Activated CD4-positive, alpha-beta T cell treated with anti-CD3 and anti-CD28 coated beads for 36 hours (primary cell): ENCODE results near the gene CCR9. TPM values are rescaled to one million over a fixed set of nuclear protein-coding genes. Genes with fewer than 3 reads are reported as not detected.

Experiments
- ATAC-seq: fragments of 200-7000 bp; cut with Tn5 transposase; one replicate; pipeline ENCODE4 v1.10.0; 2021; ENCODE audit warnings: mild to moderate bottlenecking, moderate library complexity
- CTCF ChIA-PET: fragments of 350-600 bp; sonication (Branson Sonifier 250); formaldehyde crosslinking; loops from one replicate; lab custom pipeline; 2021; ENCODE audit warnings: antibody characterized with exemption; lab: Charles Lee
- POLR2A ChIA-PET: fragments of 350-600 bp; sonication (Branson Sonifier 250); formaldehyde crosslinking; loops from one replicate; lab custom pipeline; 2021; ENCODE audit warnings: antibody characterized with exemption, inconsistent platforms; lab: Charles Lee
- DNase-seq: peaks from one replicate; pipeline ENCODE4 v3.0.0-alpha.2; 2020
- H3K27ac Mint-ChIP-seq: one replicate; pipeline ENCODE4 v1.8.0; 2021; ENCODE audit warnings: mixed read lengths
- H3K27me3 Mint-ChIP-seq: one replicate; pipeline ENCODE4 v1.8.0; 2021; ENCODE audit warnings: mixed read lengths
- H3K36me3 Mint-ChIP-seq: one replicate; pipeline ENCODE4 v1.8.0; 2021; ENCODE audit warnings: low read depth, mixed read lengths
- H3K4me1 Mint-ChIP-seq: one replicate; pipeline ENCODE4 v1.8.0; 2021; ENCODE audit warnings: mixed read lengths
- H3K4me3 Mint-ChIP-seq: one replicate; pipeline ENCODE4 v1.8.0; 2021; ENCODE audit warnings: mild to moderate bottlenecking, moderate library complexity, mixed read lengths
- H3K9me3 Mint-ChIP-seq: one replicate; pipeline ENCODE4 v1.8.0; 2021; ENCODE audit warnings: low read depth, mixed read lengths
- intact Hi-C, 2 experiments: fragments of 100-400 bp; cut with DNase I in 1 of 2; cut with micrococcal nuclease in 1 of 2; formaldehyde crosslinking; loops; one replicate each; pipeline versions ENCODE4 v1.14.2 to v1.15.1; 2022 to 2024; cut with DNase I, micrococcal nuclease
- total RNA-seq, 2 experiments: library from RNA; stranded (reverse); gene quantifications; one replicate each; pipeline ENCODE4 v1.2.3, GENCODE V29; 2021

CCR9 gene
- total RNA-seq, 2 experiments from 2014 or later, result not detected

GRCh38 chr3:45936261-45936660, 49.9 kb downstream of the CCR9 start:
- ChIA-PET CTCF (interaction anchor here (0.7 to 14.6 kb wide), 3 partner anchors 16 to 142 kb away, joined by 3 to 269 read pairs (median 3); no protein-coding TSS in a partner anchor), POLR2A (no interaction called here)
- H3K27ac Mint-ChIP-seq, result no peak overlapping the region
- peaks cover 8% of the 10 kb centered on the region for H3K4me1 Mint-ChIP-seq
- H3K4me3 Mint-ChIP-seq, result no peak overlapping the region
- H3K27me3 Mint-ChIP-seq, result peaks cover 13% of the 10 kb centered on the region
- intact Hi-C loops, result no loop called here
- ATAC-seq (no peak), DNase-seq (no peak)
- H3K36me3 Mint-ChIP-seq, result peaks cover 43% of the 10 kb centered on the region
- peaks cover 5% of the 10 kb centered on the region for H3K9me3 Mint-ChIP-seq

- H3K4me1 Mint-ChIP-seq, result peaks cover 12% of the 10 kb centered on the region
- H3K9me3 Mint-ChIP-seq, result peaks cover 5% of the 10 kb centered on the region
- H3K4me3 Mint-ChIP-seq, result no peak overlapping the region
- H3K36me3 Mint-ChIP-seq, result peaks cover 41% of the 10 kb centered on the region
- H3K27me3 Mint-ChIP-seq, result peaks cover 15% of the 10 kb centered on the region
- no peak overlapping the region for H3K27ac Mint-ChIP-seq
- intact Hi-C loops, result loop anchor here (1.0 to 2.0 kb wide), 3 partner anchors 142 to 441 kb away; no protein-coding TSS in a partner anchor
- DNase-seq (no peak), ATAC-seq (no peak)
- CTCF ChIA-PET, result interaction anchor here (0.6 to 14.6 kb wide), 16 partner anchors 8 to 449 kb away, joined by 3 to 269 read pairs (median 4); partner anchors contain the start of gene CCR5
- POLR2A ChIA-PET, result no interaction called here
Observed at GRCh38 chr3:45937206-45938042, 51.1 kb downstream of the CCR9 start.

GRCh38 chr3:45938043-45938435, 51.7 kb downstream of the CCR9 start:
- intact Hi-C loops, result loop anchor here (1.0 to 2.0 kb wide), 3 partner anchors 141 to 441 kb away; no protein-coding TSS in a partner anchor
- Mint-ChIP-seq H3K27me3 (peaks cover 15% of the 10 kb centered on the region), H3K27ac (no peak overlapping the region), H3K4me1 (peaks cover 18% of the 10 kb centered on the region), H3K4me3 (no peak overlapping the region), H3K36me3 (peaks cover 41% of the 10 kb centered on the region), H3K9me3 (peaks cover 5% of the 10 kb centered on the region)
- POLR2A ChIA-PET, result no interaction called here
- CTCF ChIA-PET, result interaction anchor here (0.6 to 14.6 kb wide), 26 partner anchors 9 to 440 kb away, joined by 3 to 269 read pairs (median 5); partner anchors contain the start of gene CCR5
- ATAC-seq, result no peak
- no peak for DNase-seq

- POLR2A ChIA-PET, result interaction anchor here (1.1 kb wide), 1 partner anchor 137 kb away, joined by 4 read pairs; no protein-coding TSS in a partner anchor
- peak; percentile 66 for ATAC-seq
Observed at GRCh38 chr3:45938864-45939263, 52.5 kb downstream of the CCR9 start.

GRCh38 chr3:45939341-45939771, 53.0 kb downstream of the CCR9 start:
- CTCF ChIA-PET, result interaction anchor here (0.8 to 14.6 kb wide), 32 partner anchors 8 to 439 kb away, joined by 3 to 269 read pairs (median 4); partner anchors contain the start of gene LZTFL1

More at GRCh38 chr3:45938864-45939263, 52.5 kb downstream of the CCR9 start:
- no peak overlapping the region for H3K4me3 Mint-ChIP-seq
- peaks cover 15% of the 10 kb centered on the region for H3K27me3 Mint-ChIP-seq
- peaks cover 27% of the 10 kb centered on the region for H3K4me1 Mint-ChIP-seq
- peaks cover 34% of the 10 kb centered on the region for H3K36me3 Mint-ChIP-seq
- intact Hi-C loops, result loop anchor here (1.0 to 2.0 kb wide), 3 partner anchors 140 to 440 kb away; no protein-coding TSS in a partner anchor
- peak; percentile 92 for DNase-seq
- CTCF ChIA-PET, result interaction anchor here (0.6 to 14.6 kb wide), 36 partner anchors 9 to 439 kb away, joined by 3 to 269 read pairs (median 4); partner anchors contain the start of gene LZTFL1
- no peak overlapping the region for H3K27ac Mint-ChIP-seq
- peaks cover 5% of the 10 kb centered on the region for H3K9me3 Mint-ChIP-seq

GRCh38 chr3:45940004-45940780, 53.8 kb downstream of the CCR9 start:
- intact Hi-C loops, result loop anchor here in 1 of 2 experiments (5.0 kb wide), 1 partner anchor 37 kb away; no protein-coding TSS in a partner anchor
- H3K27ac Mint-ChIP-seq, result no peak overlapping the region
- H3K4me1 Mint-ChIP-seq, result peaks cover 32% of the 10 kb centered on the region
- H3K4me3 Mint-ChIP-seq, result no peak overlapping the region
- DNase-seq (no peak), ATAC-seq (no peak)
- CTCF ChIA-PET, result interaction anchor here (0.6 to 14.6 kb wide), 15 partner anchors 11 to 438 kb away, joined by 3 to 269 read pairs (median 6); partner anchors contain the start of gene LZTFL1
- H3K9me3 Mint-ChIP-seq, result peaks cover 5% of the 10 kb centered on the region
- POLR2A ChIA-PET, result no interaction called here
- H3K36me3 Mint-ChIP-seq, result peaks cover 32% of the 10 kb centered on the region
- H3K27me3 Mint-ChIP-seq, result peaks cover 18% of the 10 kb centered on the region

More at GRCh38 chr3:45939341-45939771, 53.0 kb downstream of the CCR9 start:
- POLR2A ChIA-PET, result interaction anchor here (1.1 kb wide), 1 partner anchor 136 kb away, joined by 4 read pairs; no protein-coding TSS in a partner anchor
- peaks cover 29% of the 10 kb centered on the region for H3K4me1 Mint-ChIP-seq
- no peak overlapping the region for H3K4me3 Mint-ChIP-seq
- H3K36me3 Mint-ChIP-seq, result peaks cover 29% of the 10 kb centered on the region
- no peak for DNase-seq
- H3K9me3 Mint-ChIP-seq, result peaks cover 5% of the 10 kb centered on the region
- peaks cover 15% of the 10 kb centered on the region for H3K27me3 Mint-ChIP-seq
- no peak overlapping the region for H3K27ac Mint-ChIP-seq
- ATAC-seq, result peak; percentile 14
- intact Hi-C loops, result loop anchor here (2.0 kb wide), 2 partner anchors 433 to 439 kb away; no protein-coding TSS in a partner anchor

GRCh38 chr3:45940781-45941365, 54.5 kb downstream of the CCR9 start:
- ChIA-PET CTCF (interaction anchor here (0.7 to 14.6 kb wide), 4 partner anchors 22 to 437 kb away, joined by 3 to 269 read pairs (median 3); no protein-coding TSS in a partner anchor), POLR2A (no interaction called here)
- H3K27ac Mint-ChIP-seq, result no peak overlapping the region

GRCh38 chr3:45942051-45942825, 55.9 kb downstream of the CCR9 start:
- no peak for DNase-seq
- no peak for ATAC-seq
- ChIA-PET POLR2A (interaction anchor here (0.8 kb wide), 1 partner anchor 54 kb away, joined by 3 read pairs; the partner anchor contains the start of gene FYCO1), CTCF (interaction anchor here (1.2 to 14.6 kb wide), 8 partner anchors 15 to 428 kb away, joined by 3 to 269 read pairs (median 5); partner anchors contain the start of gene CCR5)
- Mint-ChIP-seq H3K4me1 (peaks cover 41% of the 10 kb centered on the region), H3K27me3 (peaks cover 19% of the 10 kb centered on the region), H3K4me3 (no peak overlapping the region), H3K27ac (no peak overlapping the region), H3K36me3 (peaks cover 34% of the 10 kb centered on the region), H3K9me3 (peaks cover 5% of the 10 kb centered on the region)
- intact Hi-C loops, result loop anchor here (2.0 to 5.0 kb wide), 5 partner anchors 21 to 429 kb away; partner anchors contain the start of genes CCR5 (in 1 of the 2) and FYCO1 (in 1 of the 2)

More at GRCh38 chr3:45940781-45941365, 54.5 kb downstream of the CCR9 start:
- ATAC-seq (no peak), DNase-seq (no peak)
- intact Hi-C loops, result loop anchor here in 1 of 2 experiments (5.0 kb wide), 1 partner anchor 36 kb away; no protein-coding TSS in a partner anchor
- Mint-ChIP-seq H3K9me3 (peaks cover 5% of the 10 kb centered on the region), H3K4me3 (no peak overlapping the region), H3K36me3 (peaks cover 30% of the 10 kb centered on the region), H3K4me1 (peaks cover 35% of the 10 kb centered on the region), H3K27me3 (peaks cover 19% of the 10 kb centered on the region)

- ATAC-seq, result peak; percentile 87
- intact Hi-C loops, result loop anchor here (1.0 to 5.0 kb wide), 8 partner anchors 19 to 427 kb away; partner anchors contain the start of genes FYCO1 (in 2 of the 2) and CCR5 (in 1 of the 2)
- ChIA-PET CTCF (interaction anchor here (0.6 to 14.6 kb wide), 20 partner anchors 14 to 435 kb away, joined by 3 to 269 read pairs (median 4); partner anchors contain the start of genes CCR5 and FYCO1), POLR2A (interaction anchor here (0.5 to 1.2 kb wide), 4 partner anchors 23 to 179 kb away, joined by 3 to 4 read pairs (median 3); partner anchors contain the start of gene FYCO1)
- peaks cover 47% of the 10 kb centered on the region for H3K4me1 Mint-ChIP-seq
- peaks cover 22% of the 10 kb centered on the region for H3K27me3 Mint-ChIP-seq
- peaks cover 5% of the 10 kb centered on the region for H3K9me3 Mint-ChIP-seq
- H3K36me3 Mint-ChIP-seq, result peaks cover 40% of the 10 kb centered on the region
- peak within 1 kb of the TSS; percentile 52 for H3K27ac Mint-ChIP-seq
- H3K4me3 Mint-ChIP-seq, result peak within 1 kb of the TSS; percentile 39
- DNase-seq, result peak; percentile 65
Observed at GRCh38 chr3:45943207-45943846, 57.0 kb downstream of the CCR9 start, which contains the start of gene CXCR6. CXCR6 (plus strand) TSS chr3:45943464; CDS start chr3:45946482, 3,018 bp downstream.
